Stimulated activated CD8-positive, alpha-beta memory T cell treated with anti-CD3 and anti-CD28 coated beads, Interleukin-7, amount 100 ng/mL, for 48 hours (primary cell): ENCODE data around the gene C16orf95.

Source experiments
- DNase-seq, 2 donors: peaks; one replicate each; pipeline ENCODE4 v3.0.0-alpha.2; 2020; ENCODE audit warnings: low read depth in 1 of 2; ENCODE audit errors: extremely low read depth in 1 of 2

Gene C16orf95

GRCh38 chr16:87333581-87334331, 16.6 kb upstream of the C16orf95 start:
- DNase-seq: no peak

- DNase-seq: no peak
These were observed 15.9 kb upstream of the C16orf95 start for GRCh38 chr16:87333101-87333500.

GRCh38 chr16:87332150-87332549, 15.0 kb upstream of the C16orf95 start:
- no peak for DNase-seq

GRCh38 chr16:87331241-87331801, 14.1 kb upstream of the C16orf95 start:
- no peak for DNase-seq

GRCh38 chr16:87330646-87331045, 13.5 kb upstream of the C16orf95 start:
- DNase-seq: no peak

GRCh38 chr16:87330257-87330624, 13.0 kb upstream of the C16orf95 start:
- no peak for DNase-seq

GRCh38 chr16:87329436-87330256, 12.5 kb upstream of the C16orf95 start:
- no peak for DNase-seq

GRCh38 chr16:87328846-87329245, 11.7 kb upstream of the C16orf95 start:
- DNase-seq: no peak

- no peak for DNase-seq
These were observed 10.8 kb upstream of the C16orf95 start for GRCh38 chr16:87327798-87328495.

- DNase-seq: no peak
These were observed 9.0 kb upstream of the C16orf95 start for GRCh38 chr16:87326151-87326571.

- DNase-seq: no peak
These were observed 8.2 kb upstream of the C16orf95 start for GRCh38 chr16:87325423-87325858.

- DNase-seq: peak in 1 of 2 donors; percentile 7
These were observed 7.5 kb upstream of the C16orf95 start for GRCh38 chr16:87324411-87325275.

- no peak for DNase-seq
These were observed 6.7 kb upstream of the C16orf95 start for GRCh38 chr16:87323727-87324410.

GRCh38 chr16:87322833-87323726, 5.9 kb upstream of the C16orf95 start:
- no peak for DNase-seq

- no peak for DNase-seq
These were observed 5.2 kb upstream of the C16orf95 start for GRCh38 chr16:87322360-87322759.

GRCh38 chr16:87321336-87322107, 4.3 kb upstream of the C16orf95 start:
- DNase-seq: no peak

- DNase-seq: no peak
These were observed 3.5 kb upstream of the C16orf95 start for GRCh38 chr16:87320510-87321227.
